Activated naive CD8-positive, alpha-beta T cell treated with anti-CD3 and anti-CD28 coated beads, Interleukin-2, amount 10 ng/mL, durations not matched to agents 7 days and 5 days (primary cell): Measurements from ENCODE around the gene EXOC8. TPM values are rescaled to one million over a fixed set of nuclear protein-coding genes. Genes with fewer than 3 reads are reported as not detected.

ENCODE experiments used
- total RNA-seq, 2 experiments: library from RNA; stranded (reverse); gene quantifications; one replicate each; pipeline ENCODE4 v1.2.3, GENCODE V29; 2021

The EXOC8 gene
- total RNA-seq, 2 experiments from 2014 or later = 24.0 to 24.3 TPM

Other genes with a start within 250 kb of the EXOC8 start
- gene TRIM67, start 175.8 kb downstream of the EXOC8 start, total RNA-seq = not detected
- gene GNPAT, start 96.6 kb downstream of the EXOC8 start, total RNA-seq = 10 to 100 TPM; 38.4 to 38.9 TPM
- gene SPRTN, start 441 bp upstream of the EXOC8 start, total RNA-seq = 10 to 100 TPM; 14.7 to 19.0 TPM
- gene EGLN1, start 84.4 kb upstream of the EXOC8 start, total RNA-seq = 10 to 100 TPM; 34.9 to 39.8 TPM
- 10 to 100 TPM; 37.7 to 45.7 TPM for gene TSNAX, start 190.8 kb upstream of the EXOC8 start, total RNA-seq